ENCODE data around the gene HDAC4. TPM values are rescaled to one million over a fixed set of nuclear protein-coding genes. Genes with fewer than 3 reads are reported as not detected.

The HDAC4 gene
- total and polyA plus RNA-seq, 2 experiments from 2014 or later: 8.1 to 41.8 TPM

- H3K79me2 ChIP-seq (replicated peaks; ENCODE audit: insufficient read depth): no peaks in the 10 kb centered on the region
- Mint-ChIP-seq H3K27me3 (ENCODE audit: insufficient read depth, low read depth, poor library complexity) (peaks cover 3% of the 10 kb centered on the region), H3K9me3 (no peaks in the 10 kb centered on the region; the same call in 1 of the 3 replicates), H3K4me3 (no peak overlapping the region), H3K27ac (no peak overlapping the region), H3K4me1 (no peaks in the 10 kb centered on the region), H3K36me3 (ENCODE audit: low read depth) (no peaks in the 10 kb centered on the region; the same call in 2 of the 3 replicates)
- H3K4me1 ChIP-seq (ENCODE audit: insufficient read depth): no peaks in the 10 kb centered on the region
- no peaks in the 10 kb centered on the region for H3F3A ChIP-seq (replicated peaks; ENCODE audit: low read depth)
- DNase-seq (ENCODE audit: low spot score): no peak
- H4K20me1 ChIP-seq (replicated peaks; ENCODE audit: insufficient read depth): no peaks in the 10 kb centered on the region
- H3K4me3 ChIP-seq: no peak overlapping the region
- no peak overlapping the region for H3K4me2 ChIP-seq
- H3K9me2 ChIP-seq (ENCODE audit: insufficient read depth): 0 out of 2 replicates have a peak, but pooled peaks cover 2% of the 10 kb centered on the region
- no peak for TF ChIP-seq EZH2phosphoT487 (IDR thresholded peaks at IDR 0.05; ENCODE audit: unreplicated experiment)
- TF ChIP-seq POLR2AphosphoS5 (IDR thresholded peaks at IDR 0.05; ENCODE audit: low read depth): no peak
- TF ChIP-seq, protein P1, sequence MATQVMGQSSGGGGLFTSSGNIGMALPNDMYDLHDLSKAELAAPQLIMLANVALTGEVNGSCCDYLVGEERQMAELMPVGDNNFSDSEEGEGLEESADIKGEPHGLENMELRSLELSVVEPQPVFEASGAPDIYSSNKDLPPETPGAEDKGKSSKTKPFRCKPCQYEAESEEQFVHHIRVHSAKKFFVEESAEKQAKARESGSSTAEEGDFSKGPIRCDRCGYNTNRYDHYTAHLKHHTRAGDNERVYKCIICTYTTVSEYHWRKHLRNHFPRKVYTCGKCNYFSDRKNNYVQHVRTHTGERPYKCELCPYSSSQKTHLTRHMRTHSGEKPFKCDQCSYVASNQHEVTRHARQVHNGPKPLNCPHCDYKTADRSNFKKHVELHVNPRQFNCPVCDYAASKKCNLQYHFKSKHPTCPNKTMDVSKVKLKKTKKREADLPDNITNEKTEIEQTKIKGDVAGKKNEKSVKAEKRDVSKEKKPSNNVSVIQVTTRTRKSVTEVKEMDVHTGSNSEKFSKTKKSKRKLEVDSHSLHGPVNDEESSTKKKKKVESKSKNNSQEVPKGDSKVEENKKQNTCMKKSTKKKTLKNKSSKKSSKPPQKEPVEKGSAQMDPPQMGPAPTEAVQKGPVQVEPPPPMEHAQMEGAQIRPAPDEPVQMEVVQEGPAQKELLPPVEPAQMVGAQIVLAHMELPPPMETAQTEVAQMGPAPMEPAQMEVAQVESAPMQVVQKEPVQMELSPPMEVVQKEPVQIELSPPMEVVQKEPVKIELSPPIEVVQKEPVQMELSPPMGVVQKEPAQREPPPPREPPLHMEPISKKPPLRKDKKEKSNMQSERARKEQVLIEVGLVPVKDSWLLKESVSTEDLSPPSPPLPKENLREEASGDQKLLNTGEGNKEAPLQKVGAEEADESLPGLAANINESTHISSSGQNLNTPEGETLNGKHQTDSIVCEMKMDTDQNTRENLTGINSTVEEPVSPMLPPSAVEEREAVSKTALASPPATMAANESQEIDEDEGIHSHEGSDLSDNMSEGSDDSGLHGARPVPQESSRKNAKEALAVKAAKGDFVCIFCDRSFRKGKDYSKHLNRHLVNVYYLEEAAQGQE (IDR thresholded peaks at IDR 0.05; ENCODE audit: unreplicated experiment): no peak
- TF ChIP-seq CREB1 (CRISPR knock-in tag; IDR thresholded peaks at IDR 0.05; ENCODE audit: low read depth): no peak
- no peak for TF ChIP-seq NANOG (IDR thresholded peaks at IDR 0.05; ENCODE audit: borderline replicate concordance)
- no peaks in the 10 kb centered on the region for H3K36me3 ChIP-seq (ENCODE audit: insufficient read depth)
- no peaks in the 10 kb centered on the region for H3K27me3 ChIP-seq (ENCODE audit: insufficient read depth)
- no peak overlapping the region for H2AFZ ChIP-seq
- ATAC-seq: no peak
- no peak overlapping the region for H3K27ac ChIP-seq (ENCODE audit: low read depth)
These were observed 30.7 kb upstream of the HDAC4 start for GRCh38 chr2:239431536-239431935.

DNA sequence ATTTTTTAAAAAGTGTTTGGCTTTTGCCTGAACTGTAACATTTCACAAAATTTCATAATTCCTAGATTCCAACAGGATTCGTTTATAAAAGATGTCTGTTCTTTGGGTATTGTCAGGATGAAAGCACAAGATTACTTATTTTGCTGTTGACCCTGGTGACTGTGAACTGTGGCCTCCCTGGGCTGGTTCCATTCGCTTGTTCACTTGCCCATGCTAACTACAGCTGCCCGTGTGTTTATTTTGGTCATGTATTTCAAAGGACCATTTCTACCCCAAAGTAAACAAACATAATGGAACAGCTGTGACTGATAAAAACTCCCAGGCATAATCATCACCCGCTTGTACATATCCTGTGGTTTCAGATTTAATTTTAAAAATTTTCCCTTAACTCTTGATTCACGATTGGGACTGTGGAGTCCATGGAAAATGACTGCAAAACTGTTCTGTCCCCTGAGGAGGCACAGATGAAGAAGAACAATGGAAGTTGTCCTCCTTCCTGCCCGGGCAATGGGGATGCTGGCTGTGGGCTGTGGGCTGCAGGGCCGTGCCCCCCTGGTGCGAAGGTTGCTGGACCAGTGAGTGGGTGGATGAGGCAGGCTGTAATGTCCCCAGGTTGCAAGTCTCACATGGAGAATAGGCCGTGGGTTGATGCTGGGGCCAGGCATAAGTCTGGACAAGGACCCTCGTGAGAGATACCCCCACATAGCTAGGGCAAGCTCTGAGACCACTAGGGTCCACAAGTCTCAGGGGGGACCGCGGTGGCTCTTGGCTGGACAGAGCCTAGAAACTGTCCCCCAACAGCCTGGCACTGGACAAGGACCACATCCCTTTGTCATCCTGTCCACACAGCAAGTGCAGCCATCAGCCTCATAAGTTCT, 28.9 kb upstream of the HDAC4 start:
- Histone ChIP-seq H3K4me1 (ENCODE audit: insufficient read depth) (no peaks in the 10 kb centered on the region), H3K4me3 (no peak overlapping the region), H3K36me3 (ENCODE audit: insufficient read depth) (no peaks in the 10 kb centered on the region), H3K27ac (ENCODE audit: low read depth) (no peak overlapping the region), H3F3A (replicated peaks; ENCODE audit: low read depth) (no peaks in the 10 kb centered on the region), H3K27me3 (ENCODE audit: insufficient read depth) (no peaks in the 10 kb centered on the region), H4K20me1 (replicated peaks; ENCODE audit: insufficient read depth) (no peaks in the 10 kb centered on the region), H3K79me2 (replicated peaks; ENCODE audit: insufficient read depth) (no peaks in the 10 kb centered on the region), H3K4me2 (no peak overlapping the region), H3K9me2 (ENCODE audit: insufficient read depth) (0 out of 2 replicates have a peak, but pooled peaks cover 2% of the 10 kb centered on the region), H2AFZ (no peak overlapping the region)
- Mint-ChIP-seq H3K4me3 (no peak overlapping the region), H3K27ac (no peak overlapping the region), H3K27me3 (ENCODE audit: insufficient read depth, low read depth, poor library complexity) (peaks cover 3% of the 10 kb centered on the region), H3K9me3 (no peaks in the 10 kb centered on the region; the same call in 2 of the 3 replicates), H3K36me3 (ENCODE audit: low read depth) (no peaks in the 10 kb centered on the region), H3K4me1 (no peaks in the 10 kb centered on the region)
- ATAC-seq: no peak
- DNase-seq (ENCODE audit: low spot score): no peak
- TF ChIP-seq, protein P1 (IDR thresholded peaks at IDR 0.05; ENCODE audit: unreplicated experiment): no peak
- TF ChIP-seq ZNF331 (CRISPR knock-in tag; IDR thresholded peaks at IDR 0.05; ENCODE audit: low read depth) (no peak), CREB1 (CRISPR knock-in tag; IDR thresholded peaks at IDR 0.05; ENCODE audit: low read depth) (no peak), ZNF114 (CRISPR knock-in tag; IDR thresholded peaks at IDR 0.05) (no peak), EZH2 (IDR thresholded peaks at IDR 0.05; ENCODE audit: low read depth, unreplicated experiment) (no peak)

All from GM23338 (cell line).